ENCODE measurements around the gene SPTBN1.
A peak's percentile ranks its signal among the peaks of the same experiment; 100 is the strongest.

The SPTBN1 gene

DNA sequence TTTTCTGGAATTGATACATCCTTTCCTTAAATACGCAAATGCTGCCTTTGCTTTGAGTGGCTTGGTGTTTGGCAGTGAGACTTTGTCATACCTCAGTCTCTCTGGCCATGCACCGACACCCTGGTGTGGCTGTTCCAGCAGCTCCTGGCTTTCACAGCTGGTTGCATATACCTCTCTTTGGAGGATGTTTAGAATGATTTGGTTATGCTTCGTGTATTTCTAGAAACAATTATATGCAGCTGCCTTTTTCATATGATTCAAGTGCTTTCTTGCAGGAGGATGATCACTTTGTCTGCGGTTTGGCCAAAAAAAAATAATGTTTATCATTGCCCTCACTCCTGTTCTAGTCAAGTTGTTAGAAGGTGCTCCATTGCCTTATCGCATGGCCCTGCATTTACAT lies 172.3 kb downstream of the SPTBN1 start:
- no peak for DNase-seq

DNA sequence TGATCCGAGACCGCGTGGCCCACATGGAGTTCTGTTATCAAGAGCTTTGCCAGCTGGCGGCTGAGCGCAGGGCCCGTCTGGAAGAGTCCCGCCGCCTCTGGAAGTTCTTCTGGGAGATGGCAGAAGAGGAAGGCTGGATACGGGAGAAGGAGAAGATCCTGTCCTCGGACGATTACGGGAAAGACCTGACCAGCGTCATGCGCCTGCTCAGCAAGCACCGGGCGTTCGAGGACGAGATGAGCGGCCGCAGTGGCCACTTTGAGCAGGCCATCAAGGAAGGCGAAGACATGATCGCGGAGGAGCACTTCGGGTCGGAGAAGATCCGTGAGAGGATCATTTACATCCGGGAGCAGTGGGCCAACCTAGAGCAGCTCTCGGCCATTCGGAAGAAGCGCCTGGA lies 172.8 kb downstream of the SPTBN1 start:
- no peak for DNase-seq

DNA sequence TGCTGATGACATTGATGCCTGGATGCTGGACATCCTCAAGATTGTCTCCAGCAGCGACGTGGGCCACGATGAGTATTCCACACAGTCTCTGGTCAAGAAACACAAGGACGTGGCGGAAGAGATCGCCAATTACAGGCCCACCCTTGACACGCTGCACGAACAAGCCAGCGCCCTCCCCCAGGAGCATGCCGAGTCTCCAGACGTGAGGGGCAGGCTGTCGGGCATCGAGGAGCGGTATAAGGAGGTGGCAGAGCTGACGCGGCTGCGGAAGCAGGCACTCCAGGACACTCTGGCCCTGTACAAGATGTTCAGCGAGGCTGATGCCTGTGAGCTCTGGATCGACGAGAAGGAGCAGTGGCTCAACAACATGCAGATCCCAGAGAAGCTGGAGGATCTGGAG lies 173.3 kb downstream of the SPTBN1 start:
- no peak for DNase-seq

DNA sequence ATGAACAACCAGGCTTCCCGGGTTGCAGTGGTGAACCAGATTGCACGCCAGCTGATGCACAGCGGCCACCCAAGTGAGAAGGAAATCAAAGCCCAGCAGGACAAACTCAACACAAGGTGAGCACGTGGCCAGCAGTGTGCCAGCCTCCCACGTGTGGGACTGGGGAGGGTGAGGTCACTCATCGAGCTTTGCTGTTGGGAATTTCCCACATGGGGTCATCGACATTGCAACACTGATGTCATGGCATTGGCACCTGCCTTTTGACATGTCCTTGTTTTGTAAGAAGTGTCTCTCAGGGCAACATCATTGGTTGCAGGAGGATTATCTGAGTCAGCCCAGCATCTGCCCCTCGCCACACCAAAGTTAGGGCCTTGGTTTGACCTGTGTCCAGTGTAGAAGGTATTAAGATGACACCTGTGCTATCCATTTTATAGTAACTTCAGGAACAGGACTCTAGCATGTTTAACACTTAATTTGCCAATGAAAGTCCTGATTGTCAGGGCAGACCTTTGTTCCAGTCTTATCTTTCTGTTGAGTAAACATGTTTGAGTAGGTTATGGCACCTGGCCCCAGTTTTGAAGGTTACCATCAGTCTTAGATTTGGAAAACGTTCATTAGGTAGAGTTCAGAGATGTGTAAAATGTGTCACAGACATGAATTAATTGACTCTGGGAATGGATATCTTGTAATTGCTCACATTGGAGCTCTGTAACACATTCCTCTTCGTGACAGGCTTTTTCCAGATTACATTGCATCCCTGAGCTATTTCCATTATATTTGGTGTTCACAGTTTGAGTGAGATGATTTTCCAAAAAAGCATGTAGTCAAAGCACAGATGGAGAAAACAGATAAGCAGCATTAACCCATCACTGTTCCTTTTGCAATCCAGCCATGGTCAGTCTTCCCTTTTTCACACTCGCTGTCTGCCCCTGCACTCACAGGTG lies 174.1 kb downstream of the SPTBN1 start:
- DNase-seq: no peak

DNA sequence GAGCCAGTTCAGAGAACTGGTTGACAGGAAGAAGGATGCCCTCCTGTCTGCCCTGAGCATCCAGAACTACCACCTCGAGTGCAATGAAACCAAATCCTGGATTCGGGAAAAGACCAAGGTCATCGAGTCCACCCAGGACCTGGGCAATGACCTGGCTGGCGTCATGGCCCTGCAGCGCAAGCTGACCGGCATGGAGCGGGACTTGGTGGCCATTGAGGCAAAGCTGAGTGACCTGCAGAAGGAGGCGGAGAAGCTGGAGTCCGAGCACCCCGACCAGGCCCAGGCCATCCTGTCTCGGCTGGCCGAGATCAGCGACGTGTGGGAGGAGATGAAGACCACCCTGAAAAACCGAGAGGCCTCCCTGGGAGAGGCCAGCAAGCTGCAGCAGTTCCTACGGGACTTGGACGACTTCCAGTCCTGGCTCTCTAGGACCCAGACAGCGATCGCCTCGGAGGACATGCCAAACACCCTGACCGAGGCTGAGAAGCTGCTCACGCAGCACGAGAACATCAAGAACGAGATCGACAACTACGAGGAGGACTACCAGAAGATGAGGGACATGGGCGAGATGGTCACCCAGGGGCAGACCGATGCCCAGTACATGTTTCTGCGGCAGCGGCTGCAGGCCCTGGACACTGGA lies 174.9 kb downstream of the SPTBN1 start:
- no peak for DNase-seq

DNA sequence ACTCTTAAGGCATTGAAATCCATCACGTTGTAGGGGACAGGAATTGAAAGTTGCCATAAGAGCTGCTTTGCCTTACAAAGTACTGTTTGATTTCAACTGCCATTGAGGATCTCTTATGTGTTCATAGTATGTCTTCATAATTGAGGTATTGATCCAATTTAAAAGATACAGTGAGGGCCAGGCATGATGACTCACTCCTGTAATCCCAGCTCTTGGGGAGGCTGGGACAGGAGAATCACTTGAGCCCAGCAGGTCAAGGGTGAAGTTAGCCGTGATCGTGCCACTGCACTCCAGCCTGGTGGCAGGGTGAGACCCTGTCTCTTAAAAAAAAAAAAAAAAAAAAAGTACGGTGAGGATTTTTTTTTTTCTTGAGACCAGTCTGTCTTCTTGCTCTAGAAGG lies 175.6 kb downstream of the SPTBN1 start:
- DNase-seq: no peak

DNA sequence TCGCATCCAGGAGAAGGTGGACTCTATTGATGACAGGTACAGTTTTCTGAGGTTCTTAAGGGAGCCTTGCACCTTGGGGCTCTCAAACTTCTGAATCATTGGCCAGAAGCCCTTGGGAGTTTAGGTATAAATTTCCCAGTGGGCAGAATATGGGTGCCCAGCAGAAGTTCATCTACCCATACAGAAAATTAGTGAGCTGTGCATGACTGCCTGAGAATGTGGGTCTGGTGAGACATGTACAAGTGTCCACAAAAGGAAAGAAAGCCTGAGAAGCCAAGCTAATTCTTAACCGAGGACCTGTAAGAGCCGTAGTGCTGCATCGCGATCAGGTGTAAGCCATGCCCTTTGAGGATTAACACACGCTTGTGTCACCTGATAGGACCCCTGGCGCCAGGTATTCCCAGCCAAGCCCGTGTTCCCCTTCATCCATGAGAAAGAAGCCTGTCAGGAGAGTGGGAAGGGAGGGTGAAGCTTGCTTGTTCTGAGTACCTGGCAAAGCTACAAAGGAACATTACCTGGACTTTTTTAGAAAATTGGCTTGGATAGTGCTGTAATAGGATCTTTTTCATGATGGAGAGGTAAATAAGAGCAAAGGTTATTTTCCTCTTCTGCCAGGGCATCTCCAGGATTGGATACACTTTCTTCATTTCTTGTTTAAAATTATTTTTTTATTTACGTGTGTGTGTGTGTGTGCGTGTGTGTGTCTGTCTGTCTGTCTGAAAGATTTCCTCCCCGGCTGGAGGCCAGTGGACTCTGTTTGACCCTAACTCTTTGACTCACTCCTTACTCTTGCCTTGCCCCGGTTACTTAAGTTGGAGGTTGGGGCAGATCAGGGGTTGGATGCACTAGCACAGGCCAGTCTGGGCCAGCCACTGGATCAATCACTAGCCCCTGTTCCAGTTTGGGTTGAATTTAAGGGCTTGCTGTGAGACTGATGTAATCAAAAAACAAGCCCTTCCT lies 176.9 kb downstream of the SPTBN1 start:
- DNase-seq: no peak

DNA sequence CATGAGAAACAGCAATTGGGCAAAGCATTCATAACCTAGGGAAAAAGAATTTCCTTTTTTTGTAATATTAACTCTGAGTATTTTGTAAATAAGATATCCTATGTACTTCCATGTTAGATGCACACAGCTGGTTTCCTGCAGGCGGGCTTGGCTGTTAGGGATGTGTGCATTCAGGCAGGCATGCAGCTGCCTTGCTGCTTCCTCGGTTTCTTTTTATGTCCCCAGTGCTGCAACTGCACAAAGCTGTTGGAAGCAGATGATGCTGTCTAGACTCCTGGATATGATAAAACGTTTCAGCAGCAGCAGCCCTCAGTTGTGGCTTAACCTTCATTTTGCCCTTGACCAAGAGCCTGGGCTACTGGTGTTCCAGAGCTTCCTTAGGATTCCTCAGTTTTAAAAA lies 177.9 kb downstream of the SPTBN1 start:
- DNase-seq: no peak

DNA sequence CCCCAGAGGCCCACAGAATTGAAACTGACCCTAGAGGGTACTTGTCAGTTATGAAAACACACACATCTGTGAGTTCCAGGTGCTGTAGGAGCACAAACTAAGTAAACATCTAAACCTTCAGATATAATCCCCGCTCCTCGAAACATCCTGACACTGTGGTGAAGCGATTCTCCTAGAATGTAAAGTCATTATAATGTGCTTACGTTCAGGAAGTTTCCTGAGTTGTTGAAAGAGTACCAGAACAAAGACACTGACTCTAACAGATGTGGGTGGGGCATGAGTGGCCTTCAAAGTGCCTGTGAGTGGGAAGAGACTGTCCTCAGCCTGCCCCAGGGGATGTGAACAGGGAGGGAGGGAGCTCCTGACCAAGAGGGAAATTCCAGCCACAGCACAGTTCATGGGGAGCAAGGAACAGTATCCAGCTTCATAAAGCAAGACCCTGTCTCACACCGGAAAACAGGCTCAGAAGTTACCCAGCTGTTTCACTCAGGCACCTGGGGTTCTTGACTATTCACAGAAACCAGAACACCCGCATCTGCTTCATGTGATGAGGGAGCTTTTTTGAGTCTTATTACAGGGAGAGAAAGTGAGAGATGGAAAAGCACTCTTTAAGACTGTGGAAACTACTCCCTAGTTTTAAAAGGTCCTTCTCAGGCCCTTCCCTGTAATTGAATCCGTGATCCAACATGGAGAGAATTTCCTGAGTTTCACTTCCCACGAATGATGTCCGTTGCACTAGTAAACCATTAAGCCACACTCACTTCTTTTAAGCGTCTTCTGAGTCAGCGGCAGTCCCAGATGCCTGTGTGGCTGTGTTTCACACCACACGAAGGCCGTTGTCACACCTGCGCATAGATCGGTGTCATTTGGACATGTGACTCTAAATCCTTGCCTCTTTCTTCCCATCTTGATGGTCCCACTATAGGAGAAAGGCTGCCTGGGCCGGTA lies 178.7 kb downstream of the SPTBN1 start:
- no peak for DNase-seq

DNA sequence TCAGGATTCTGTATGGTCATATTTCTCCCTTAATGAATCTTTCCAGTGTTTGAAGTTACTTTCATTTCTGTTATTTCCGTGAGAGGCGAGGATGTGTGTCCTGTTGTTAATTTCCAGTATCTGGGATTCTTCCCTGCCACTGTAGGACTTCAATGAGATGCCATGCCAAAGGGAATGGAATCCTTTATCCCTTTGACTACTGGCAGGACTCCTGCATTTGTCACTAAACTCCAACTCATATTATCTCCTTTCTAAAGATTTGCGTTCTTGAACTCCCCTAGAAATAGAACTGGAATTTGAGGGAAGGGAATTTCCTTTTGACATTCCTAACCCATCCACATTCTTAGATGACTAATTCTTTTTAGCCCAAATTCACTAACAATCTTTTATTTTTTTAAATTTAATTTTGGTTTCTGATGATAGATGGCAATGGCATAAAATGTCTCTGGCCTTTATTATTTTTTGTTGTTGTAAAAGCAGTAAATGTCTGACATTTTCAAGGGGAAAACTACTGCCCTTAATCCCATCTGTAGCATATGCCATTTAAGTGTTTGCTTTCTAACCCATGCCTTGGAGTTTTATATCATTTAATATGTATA lies 179.5 kb downstream of the SPTBN1 start:
- no peak for DNase-seq

DNA sequence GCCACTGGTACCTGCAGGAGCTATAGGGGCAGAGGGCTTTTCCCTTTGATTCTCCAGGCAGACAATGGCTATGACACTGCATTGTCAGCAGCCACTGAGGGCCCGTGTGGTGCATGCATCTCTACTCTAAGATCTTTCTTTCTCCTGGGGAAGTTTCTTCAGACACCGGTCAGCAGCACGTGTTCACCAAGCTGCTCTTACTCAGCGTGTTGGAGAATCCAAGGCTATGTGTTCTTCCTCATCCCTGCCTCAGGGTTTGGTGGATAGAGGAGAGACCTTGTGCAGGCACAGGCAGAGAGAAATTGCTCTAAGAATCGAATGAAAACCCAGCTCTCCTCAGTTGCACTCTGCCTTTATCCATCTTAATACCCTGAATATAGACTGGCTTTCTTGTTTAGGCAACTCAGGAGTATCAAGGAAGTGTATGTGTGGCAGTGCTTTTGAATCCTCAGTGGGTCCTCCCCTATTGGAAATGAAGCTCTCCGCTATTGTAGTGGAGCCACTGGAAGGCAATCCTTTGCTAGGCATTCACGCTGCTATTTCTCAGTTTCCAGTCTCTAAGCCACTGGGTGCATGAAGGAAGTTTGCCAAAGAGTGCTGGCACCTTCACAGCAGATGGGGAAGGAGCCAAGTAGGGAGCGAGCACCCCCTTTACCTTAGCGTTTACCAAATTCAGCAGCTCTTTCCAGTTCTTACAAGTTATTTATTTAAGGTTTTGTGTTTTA lies 180.4 kb downstream of the SPTBN1 start:
- peak in 1 of 56 donors; percentile 16 for DNase-seq

DNA sequence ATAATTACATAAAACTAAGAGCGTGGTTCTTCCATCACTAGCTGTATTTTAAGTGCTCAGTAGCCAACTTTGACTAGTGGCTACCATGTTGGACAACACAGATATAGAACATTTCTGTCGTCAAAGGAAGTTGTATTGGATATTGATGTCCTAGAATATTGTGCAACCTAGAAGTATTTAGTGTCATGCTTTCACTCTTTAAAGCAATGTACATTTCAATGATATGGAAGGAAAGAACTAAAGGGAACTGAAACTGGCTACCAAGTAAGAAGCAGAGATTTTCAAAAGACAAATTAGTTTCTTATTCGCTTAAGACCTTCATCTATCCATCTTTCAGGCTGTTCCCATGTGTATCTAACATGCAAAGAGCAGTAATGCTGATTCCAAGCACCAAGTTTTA lies 182.0 kb downstream of the SPTBN1 start:
- no peak for DNase-seq

DNA sequence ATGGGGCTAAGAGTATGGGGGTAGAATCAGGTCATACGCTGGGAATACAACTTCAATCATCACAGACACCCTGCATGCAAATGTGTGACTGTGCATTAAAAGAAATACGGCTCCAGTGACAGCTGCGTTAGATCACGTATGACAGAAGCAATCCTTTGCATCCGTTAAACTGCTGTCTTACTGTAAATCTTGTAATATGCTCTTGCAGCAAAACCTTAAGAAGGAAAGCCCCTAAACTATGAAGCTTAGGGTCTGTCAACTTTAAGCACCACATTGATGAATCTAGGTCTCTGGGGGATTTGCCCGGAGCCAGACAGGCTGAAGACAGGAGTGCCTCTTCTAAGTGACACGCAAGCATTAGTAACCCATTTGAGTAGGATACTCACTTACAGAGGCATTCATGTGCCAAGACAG lies 182.7 kb downstream of the SPTBN1 start:
- no peak for DNase-seq

DNA sequence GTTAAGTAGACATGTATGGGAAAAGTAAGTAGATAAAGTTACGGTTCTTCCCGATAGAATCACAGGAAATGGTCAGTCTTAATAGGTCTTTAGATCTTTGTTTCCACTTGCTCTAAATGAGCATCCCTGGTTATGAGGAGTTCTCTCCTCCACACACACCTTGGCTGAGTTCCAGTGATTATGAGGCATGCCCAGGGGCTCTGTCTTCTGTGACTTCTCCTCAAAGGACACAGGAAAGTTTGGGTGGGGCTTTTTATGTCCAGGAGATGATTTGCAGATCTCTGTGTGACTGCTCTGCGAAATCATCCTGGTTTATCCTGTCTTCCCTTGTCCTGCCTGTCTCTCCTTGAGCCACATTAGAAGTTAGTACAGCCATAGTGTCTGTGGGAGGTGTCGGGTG lies 183.5 kb downstream of the SPTBN1 start:
- no peak for DNase-seq

DNA sequence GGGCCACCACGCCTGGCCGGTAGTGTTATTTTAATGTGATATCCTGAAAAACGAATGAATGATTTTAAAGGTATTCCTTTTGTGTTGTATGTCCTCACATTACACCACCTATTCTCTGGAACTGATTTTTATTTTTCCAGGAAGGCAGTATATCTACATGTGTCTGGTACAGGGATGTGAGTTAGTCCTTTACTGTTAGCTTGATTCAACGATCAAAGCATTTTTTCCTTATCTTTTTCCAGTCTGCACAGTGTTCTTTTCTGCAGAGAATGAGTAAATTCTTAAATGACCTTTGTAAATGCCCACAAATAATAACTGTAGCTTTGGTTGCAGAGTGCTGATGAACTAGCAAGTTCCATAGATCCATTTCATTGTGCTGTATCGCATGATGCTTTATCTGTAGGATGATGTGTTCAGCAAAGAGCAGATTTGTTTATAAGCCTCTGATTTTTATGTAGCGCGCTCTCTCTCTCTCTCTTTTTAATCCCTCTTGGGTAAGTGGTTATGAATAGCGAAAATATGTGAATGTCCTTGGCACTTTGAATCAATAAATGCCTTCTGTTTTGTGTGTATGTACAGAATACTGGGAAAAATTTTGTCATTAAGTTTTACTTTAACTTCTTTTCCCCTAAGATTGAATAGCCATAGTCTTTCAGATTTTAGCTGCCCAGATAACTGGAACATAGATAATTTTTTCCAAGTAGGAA lies 184.9 kb downstream of the SPTBN1 start:
- DNase-seq: no peak

DNA sequence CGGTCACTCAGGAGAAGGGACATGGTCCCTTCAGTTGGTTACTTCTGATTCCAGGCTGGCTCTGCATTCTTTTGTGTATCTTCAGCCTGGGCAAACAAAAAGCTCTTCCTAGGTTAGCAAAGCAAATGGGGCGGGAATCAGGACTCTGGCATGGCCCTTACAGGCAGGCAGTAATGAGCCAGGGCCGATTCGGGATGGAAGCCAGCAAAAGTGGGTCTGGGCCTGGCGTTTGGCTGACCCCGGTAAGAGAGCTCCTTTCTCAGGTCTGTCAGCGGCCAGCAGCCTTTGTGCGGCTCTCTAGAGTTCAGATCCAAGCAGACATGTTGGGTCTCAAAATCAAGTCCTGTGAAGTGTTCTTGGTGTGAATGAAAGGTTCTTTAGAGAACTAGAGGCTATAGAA lies 185.9 kb downstream of the SPTBN1 start:
- DNase-seq: peak in 45 of 56 donors; percentile 13 to 82 (median 43)

DNA sequence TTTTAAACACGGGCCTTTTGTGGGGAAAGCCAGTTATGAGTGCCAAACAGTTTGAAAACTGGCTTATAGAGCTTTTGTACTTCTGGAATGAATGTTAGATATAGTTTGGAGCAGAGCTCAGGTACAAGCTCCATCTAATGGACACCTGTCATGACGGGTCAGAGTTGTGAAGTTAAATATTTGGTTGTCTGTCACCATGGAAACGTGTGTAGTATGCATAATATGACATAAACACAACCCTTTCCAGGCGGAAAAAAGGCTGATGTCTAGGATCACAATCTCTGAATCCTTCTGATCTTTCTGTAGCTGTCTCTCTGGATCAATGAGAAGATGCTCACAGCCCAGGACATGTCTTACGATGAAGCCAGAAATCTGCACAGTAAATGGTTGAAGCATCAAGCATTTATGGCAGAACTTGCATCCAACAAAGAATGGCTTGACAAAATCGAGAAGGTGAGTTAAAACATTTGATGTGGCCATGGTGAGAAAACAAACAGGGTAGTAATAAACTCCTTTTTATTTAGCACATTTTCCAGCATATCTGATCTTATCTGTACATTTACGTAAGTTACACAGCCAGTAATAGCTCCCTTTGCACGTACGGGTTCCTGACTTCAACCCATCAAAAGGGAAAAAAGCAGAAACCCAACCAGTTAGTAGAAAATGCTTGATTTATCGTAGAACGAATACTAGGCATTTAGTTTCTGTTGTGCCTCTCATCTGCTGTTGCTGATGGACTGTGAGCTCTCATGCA lies 186.7 kb downstream of the SPTBN1 start:
- DNase-seq: no peak

DNA sequence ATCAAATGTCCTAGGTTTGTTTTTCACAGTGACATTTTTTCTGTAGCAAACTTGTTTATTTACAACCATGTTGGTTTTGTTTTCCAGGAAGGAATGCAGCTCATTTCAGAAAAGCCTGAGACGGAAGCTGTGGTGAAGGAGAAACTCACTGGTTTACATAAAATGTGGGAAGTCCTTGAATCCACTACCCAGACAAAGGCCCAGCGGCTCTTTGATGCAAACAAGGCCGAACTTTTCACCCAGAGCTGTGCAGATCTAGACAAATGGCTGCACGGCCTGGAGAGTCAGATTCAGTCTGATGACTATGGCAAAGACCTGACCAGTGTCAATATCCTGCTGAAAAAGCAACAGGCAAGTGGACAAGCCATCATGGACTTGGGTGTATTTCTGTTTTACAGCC lies 188.1 kb downstream of the SPTBN1 start:
- no peak for DNase-seq
